ENCODE data around the gene PLAAT5. TPM values are rescaled to one million over a fixed set of nuclear protein-coding genes. Genes with fewer than 3 reads are reported as not detected.

The PLAAT5 gene
- total and polyA plus RNA-seq, 2 of the 13 experiments (the other 11 are each of a cell fraction or from before 2014, with no cell fraction given) = not detected

DNA sequence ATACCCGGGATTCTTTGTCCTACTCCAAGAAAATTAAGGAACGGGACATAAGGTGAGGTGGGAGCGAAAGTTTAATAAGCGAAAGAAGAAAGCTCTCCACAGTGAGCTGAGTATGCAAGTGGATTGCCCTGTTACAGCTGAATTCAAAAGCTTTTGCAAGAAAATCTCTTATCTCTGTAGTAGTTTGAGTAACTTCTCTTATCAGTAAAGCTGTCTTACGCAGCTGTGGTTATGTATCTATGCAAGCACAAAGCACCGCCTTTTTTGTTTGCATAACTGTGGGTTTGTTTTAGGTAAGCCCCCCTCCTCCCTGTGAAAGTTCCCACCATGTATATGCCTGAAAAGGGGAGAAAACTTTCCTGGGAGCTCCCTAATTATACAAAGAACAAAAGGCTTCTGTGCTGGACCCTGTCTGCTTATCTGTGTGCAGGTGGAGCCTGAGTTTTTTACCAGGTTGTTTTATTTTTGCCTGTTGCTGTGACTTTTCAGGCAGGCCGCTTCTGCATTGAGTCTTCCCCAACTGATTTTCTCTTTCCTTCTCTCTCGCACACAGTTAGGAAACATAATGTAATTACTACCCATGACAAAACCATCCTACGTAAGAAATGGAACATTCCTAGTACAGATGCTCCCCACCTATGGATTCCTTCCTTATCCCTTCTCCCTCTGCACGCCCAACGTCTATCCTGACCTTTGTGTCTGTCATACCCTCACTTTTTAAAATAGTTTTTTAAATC is 837 bp upstream of the PLAAT5 start (continued):
- TF ChIP-seq, protein P1, sequence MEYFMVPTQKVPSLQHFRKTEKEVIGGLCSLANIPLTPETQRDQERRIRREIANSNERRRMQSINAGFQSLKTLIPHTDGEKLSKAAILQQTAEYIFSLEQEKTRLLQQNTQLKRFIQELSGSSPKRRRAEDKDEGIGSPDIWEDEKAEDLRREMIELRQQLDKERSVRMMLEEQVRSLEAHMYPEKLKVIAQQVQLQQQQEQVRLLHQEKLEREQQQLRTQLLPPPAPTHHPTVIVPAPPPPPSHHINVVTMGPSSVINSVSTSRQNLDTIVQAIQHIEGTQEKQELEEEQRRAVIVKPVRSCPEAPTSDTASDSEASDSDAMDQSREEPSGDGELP (IDR thresholded peaks at IDR 0.05; ENCODE audit: borderline replicate concordance, low read depth) = peak; percentile 30; the same call in 1 of the 2 replicates
- TF ChIP-seq, protein P2, sequence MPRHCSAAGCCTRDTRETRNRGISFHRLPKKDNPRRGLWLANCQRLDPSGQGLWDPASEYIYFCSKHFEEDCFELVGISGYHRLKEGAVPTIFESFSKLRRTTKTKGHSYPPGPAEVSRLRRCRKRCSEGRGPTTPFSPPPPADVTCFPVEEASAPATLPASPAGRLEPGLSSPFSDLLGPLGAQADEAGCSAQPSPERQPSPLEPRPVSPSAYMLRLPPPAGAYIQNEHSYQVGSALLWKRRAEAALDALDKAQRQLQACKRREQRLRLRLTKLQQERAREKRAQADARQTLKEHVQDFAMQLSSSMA (CRISPR knock-in tag; IDR thresholded peaks at IDR 0.05) = no peak
- no peak for TF ChIP-seq ZNF44 (CRISPR knock-in tag; IDR thresholded peaks at IDR 0.05)
- no peak for TF ChIP-seq ZNF326 (CRISPR knock-in tag; IDR thresholded peaks at IDR 0.05; ENCODE audit: borderline replicate concordance)
- no peak for TF ChIP-seq MXD4 (CRISPR knock-in tag; IDR thresholded peaks at IDR 0.05)
- TF ChIP-seq MIER2 (CRISPR knock-in tag; IDR thresholded peaks at IDR 0.05) = no peak
- no peak for TF ChIP-seq MED1 (CRISPR knock-in tag; IDR thresholded peaks at IDR 0.05)
- TF ChIP-seq, protein P3, sequence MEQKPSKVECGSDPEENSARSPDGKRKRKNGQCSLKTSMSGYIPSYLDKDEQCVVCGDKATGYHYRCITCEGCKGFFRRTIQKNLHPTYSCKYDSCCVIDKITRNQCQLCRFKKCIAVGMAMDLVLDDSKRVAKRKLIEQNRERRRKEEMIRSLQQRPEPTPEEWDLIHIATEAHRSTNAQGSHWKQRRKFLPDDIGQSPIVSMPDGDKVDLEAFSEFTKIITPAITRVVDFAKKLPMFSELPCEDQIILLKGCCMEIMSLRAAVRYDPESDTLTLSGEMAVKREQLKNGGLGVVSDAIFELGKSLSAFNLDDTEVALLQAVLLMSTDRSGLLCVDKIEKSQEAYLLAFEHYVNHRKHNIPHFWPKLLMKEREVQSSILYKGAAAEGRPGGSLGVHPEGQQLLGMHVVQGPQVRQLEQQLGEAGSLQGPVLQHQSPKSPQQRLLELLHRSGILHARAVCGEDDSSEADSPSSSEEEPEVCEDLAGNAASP (CRISPR knock-in tag; IDR thresholded peaks at IDR 0.05; ENCODE audit: borderline replicate concordance) = peak; percentile 61; the same call in 1 of the 2 replicates
- TF ChIP-seq, protein P4, sequence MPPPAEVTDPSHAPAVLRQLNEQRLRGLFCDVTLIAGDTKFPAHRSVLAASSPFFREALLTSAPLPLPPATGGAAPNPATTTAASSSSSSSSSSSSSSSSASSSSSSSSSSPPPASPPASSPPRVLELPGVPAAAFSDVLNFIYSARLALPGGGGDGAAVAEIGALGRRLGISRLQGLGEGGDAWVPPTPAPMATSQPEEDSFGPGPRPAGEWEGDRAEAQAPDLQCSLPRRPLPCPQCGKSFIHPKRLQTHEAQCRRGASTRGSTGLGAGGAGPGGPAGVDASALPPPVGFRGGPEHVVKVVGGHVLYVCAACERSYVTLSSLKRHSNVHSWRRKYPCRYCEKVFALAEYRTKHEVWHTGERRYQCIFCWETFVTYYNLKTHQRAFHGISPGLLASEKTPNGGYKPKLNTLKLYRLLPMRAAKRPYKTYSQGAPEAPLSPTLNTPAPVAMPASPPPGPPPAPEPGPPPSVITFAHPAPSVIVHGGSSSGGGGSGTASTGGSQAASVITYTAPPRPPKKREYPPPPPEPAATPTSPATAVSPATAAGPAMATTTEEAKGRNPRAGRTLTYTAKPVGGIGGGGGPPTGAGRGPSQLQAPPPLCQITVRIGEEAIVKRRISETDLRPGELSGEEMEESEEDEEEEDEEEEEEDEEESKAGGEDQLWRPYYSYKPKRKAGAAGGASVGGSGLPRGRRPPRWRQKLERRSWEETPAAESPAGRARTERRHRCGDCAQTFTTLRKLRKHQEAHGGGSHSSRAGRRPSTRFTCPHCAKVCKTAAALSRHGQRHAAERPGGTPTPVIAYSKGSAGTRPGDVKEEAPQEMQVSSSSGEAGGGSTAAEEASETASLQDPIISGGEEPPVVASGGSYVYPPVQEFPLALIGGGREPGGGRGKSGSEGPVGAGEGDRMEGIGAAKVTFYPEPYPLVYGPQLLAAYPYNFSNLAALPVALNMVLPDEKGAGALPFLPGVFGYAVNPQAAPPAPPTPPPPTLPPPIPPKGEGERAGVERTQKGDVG (CRISPR knock-in tag; IDR thresholded peaks at IDR 0.05; ENCODE audit: borderline replicate concordance) = no peak
- TF ChIP-seq SP2 (CRISPR knock-in tag; IDR thresholded peaks at IDR 0.05) = no peak
- TF ChIP-seq, protein P5, sequence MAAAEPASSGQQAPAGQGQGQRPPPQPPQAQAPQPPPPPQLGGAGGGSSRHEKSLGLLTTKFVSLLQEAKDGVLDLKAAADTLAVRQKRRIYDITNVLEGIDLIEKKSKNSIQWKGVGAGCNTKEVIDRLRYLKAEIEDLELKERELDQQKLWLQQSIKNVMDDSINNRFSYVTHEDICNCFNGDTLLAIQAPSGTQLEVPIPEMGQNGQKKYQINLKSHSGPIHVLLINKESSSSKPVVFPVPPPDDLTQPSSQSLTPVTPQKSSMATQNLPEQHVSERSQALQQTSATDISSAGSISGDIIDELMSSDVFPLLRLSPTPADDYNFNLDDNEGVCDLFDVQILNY (CRISPR knock-in tag; conservative IDR thresholded peaks at IDR 0.05) = no peak
- 0 out of 2 replicates have a peak, but pooled peaks have one; percentile 14 for TF ChIP-seq IRF2 (CRISPR knock-in tag; IDR thresholded peaks at IDR 0.05)
- TF ChIP-seq NR2F6 (IDR thresholded peaks at IDR 0.05) = peak; percentile 53
- TF ChIP-seq NR2F6 (CRISPR knock-in tag; IDR thresholded peaks at IDR 0.05) = no peak
- no peak for TF ChIP-seq JARID2 (CRISPR knock-in tag; IDR thresholded peaks at IDR 0.05; ENCODE audit: insufficient replicate concordance)
- no peak for TF ChIP-seq ZNF251 (CRISPR knock-in tag; IDR thresholded peaks at IDR 0.05)
- TF ChIP-seq, protein P6, sequence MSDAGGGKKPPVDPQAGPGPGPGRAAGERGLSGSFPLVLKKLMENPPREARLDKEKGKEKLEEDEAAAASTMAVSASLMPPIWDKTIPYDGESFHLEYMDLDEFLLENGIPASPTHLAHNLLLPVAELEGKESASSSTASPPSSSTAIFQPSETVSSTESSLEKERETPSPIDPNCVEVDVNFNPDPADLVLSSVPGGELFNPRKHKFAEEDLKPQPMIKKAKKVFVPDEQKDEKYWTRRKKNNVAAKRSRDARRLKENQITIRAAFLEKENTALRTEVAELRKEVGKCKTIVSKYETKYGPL (CRISPR knock-in tag; IDR thresholded peaks at IDR 0.05) = 0 out of 2 replicates have a peak, but pooled peaks have one; percentile 50
- TF ChIP-seq HDAC6 (IDR thresholded peaks at IDR 0.05; ENCODE audit: low read depth, low read length) = no peak
- TF ChIP-seq CBFB (CRISPR knock-in tag; IDR thresholded peaks at IDR 0.05) = peak; percentile 89
- TF ChIP-seq MAFF (IDR thresholded peaks at IDR 0.05; ENCODE audit: low read depth, low read length) = no peak
- no peak for TF ChIP-seq ZNF451 (CRISPR knock-in tag; IDR thresholded peaks at IDR 0.05)
- TF ChIP-seq GATAD2A (CRISPR knock-in tag; IDR thresholded peaks at IDR 0.05) = peak; percentile 84
- no peak for TF ChIP-seq PAWR (CRISPR knock-in tag; IDR thresholded peaks at IDR 0.05; ENCODE audit: borderline replicate concordance)

Data from HepG2 (cell line).